Ectodermal cell (in vitro differentiated cells): ENCODE measurements around the gene ALDH1L1.

ENCODE experiments used
- H3K27ac ChIP-seq: 2 replicates; pipeline ENCODE4 v1.7.0; 2013; ENCODE audit warnings: mild to moderate bottlenecking, low read depth, low read length; ENCODE audit not compliant: insufficient read depth, poor library complexity, severe bottlenecking
- H3K27me3 ChIP-seq: 2 replicates; pipeline ENCODE4 v1.7.0; 2013; ENCODE audit warnings: mild to moderate bottlenecking, low read length; ENCODE audit not compliant: insufficient read depth, control insufficient read depth, poor library complexity, severe bottlenecking
- H3K36me3 ChIP-seq: one replicate; pipeline ENCODE4 v1.7.0; 2013; ENCODE audit warnings: low read length; ENCODE audit not compliant: control insufficient read depth, insufficient read depth
- H3K4me1 ChIP-seq: one replicate; pipeline ENCODE4 v1.7.0; 2013; ENCODE audit warnings: low read length; ENCODE audit not compliant: control insufficient read depth, insufficient read depth
- H3K4me3 ChIP-seq: 2 replicates; pipeline ENCODE4 v1.7.0; 2013; ENCODE audit warnings: low read depth, low read length, control low read depth; ENCODE audit not compliant: insufficient read depth
- H3K9me3 ChIP-seq: 2 replicates; pipeline ENCODE4 v1.7.0; 2013; ENCODE audit warnings: mild to moderate bottlenecking, low read length, moderate library complexity; ENCODE audit not compliant: control insufficient read depth
- WGBS, 2 experiments: methylation state at CpG; one replicate each; pipeline ENCODE4 v1.1.7; 2013; ENCODE audit warnings: missing lambda C conversion rate in 2 of 2; 5-methylcytosine and 5-hydroxymethylcytosine counted together

The ALDH1L1 gene

GRCh38 chr3:126127904-126128303 lies 52.5 kb downstream of the ALDH1L1 start:
- H3K4me3 ChIP-seq: no peak overlapping the region
- H3K27ac ChIP-seq: no peak overlapping the region
- peaks cover 10% of the 10 kb centered on the region for H3K4me1 ChIP-seq
- WGBS, 2 experiments: 93 to 95% methylated on average over 7 of the region's 7 CpGs
- H3K36me3 ChIP-seq: no peaks in the 10 kb centered on the region
- H3K27me3 ChIP-seq: no peaks in the 10 kb centered on the region
- no peaks in the 10 kb centered on the region for H3K9me3 ChIP-seq

GRCh38 chr3:126127452-126127851 lies 52.9 kb downstream of the ALDH1L1 start:
- H3K9me3 ChIP-seq: no peaks in the 10 kb centered on the region
- H3K27me3 ChIP-seq: no peaks in the 10 kb centered on the region
- peaks cover 10% of the 10 kb centered on the region for H3K4me1 ChIP-seq
- no peak overlapping the region for H3K4me3 ChIP-seq
- H3K27ac ChIP-seq: no peak overlapping the region
- 94% methylated on average over 10 of the region's 10 CpGs for WGBS, 2 experiments
- H3K36me3 ChIP-seq: no peaks in the 10 kb centered on the region

DNA sequence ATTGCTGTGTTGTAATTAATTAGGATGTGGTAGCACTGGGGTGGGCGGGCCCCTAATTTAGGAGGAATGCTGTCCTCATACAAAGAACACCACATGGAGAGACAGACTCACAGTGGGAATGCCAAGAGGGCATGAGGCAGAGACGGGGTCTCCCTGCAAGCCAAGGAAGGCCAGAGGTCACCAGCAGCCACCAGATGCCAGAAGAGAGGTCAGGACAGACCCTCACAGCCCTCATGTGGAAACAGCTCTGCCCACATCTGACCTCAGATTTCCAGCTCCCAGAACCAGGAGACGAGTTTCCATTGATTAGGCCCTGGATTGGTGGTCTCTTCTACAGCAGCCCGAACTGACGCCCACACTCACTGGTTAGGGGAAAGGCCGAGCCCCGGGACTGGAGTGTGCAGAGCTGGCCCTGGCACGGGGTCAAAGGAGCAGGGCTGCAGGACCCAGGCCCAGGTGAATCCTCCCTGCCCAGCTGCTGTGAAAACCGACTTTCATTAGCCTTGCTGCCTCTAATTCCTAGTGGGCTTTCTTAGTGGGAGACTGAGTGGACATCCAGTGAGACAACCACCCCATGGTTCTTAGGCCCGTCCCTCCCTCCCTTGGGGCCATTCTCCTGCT lies 53.5 kb downstream of the ALDH1L1 start:
- Histone ChIP-seq H3K4me3 (no peak overlapping the region), H3K36me3 (no peaks in the 10 kb centered on the region), H3K27me3 (no peaks in the 10 kb centered on the region), H3K4me1 (peaks cover 10% of the 10 kb centered on the region), H3K9me3 (no peaks in the 10 kb centered on the region), H3K27ac (no peak overlapping the region)
- WGBS, 2 experiments: 84 to 86% methylated on average over 10 of the region's 10 CpGs

- 85 to 90% methylated on average over 12 of the region's 12 CpGs for WGBS, 2 experiments
- Histone ChIP-seq H3K27me3 (no peaks in the 10 kb centered on the region), H3K27ac (no peak overlapping the region), H3K4me3 (no peak overlapping the region), H3K4me1 (peaks cover 10% of the 10 kb centered on the region), H3K9me3 (no peaks in the 10 kb centered on the region), H3K36me3 (no peaks in the 10 kb centered on the region)
These were observed 54.1 kb downstream of the ALDH1L1 start for GRCh38 chr3:126126286-126126685.

- H3K27me3 ChIP-seq: no peaks in the 10 kb centered on the region
- no peaks in the 10 kb centered on the region for H3K36me3 ChIP-seq
- no peak overlapping the region for H3K27ac ChIP-seq
- H3K9me3 ChIP-seq: no peaks in the 10 kb centered on the region
- WGBS, 2 experiments: 94% methylated on average over 2 of the region's 2 CpGs
- no peak overlapping the region for H3K4me3 ChIP-seq
- H3K4me1 ChIP-seq: peaks cover 10% of the 10 kb centered on the region
These were observed 54.6 kb downstream of the ALDH1L1 start for GRCh38 chr3:126125781-126126251.

DNA sequence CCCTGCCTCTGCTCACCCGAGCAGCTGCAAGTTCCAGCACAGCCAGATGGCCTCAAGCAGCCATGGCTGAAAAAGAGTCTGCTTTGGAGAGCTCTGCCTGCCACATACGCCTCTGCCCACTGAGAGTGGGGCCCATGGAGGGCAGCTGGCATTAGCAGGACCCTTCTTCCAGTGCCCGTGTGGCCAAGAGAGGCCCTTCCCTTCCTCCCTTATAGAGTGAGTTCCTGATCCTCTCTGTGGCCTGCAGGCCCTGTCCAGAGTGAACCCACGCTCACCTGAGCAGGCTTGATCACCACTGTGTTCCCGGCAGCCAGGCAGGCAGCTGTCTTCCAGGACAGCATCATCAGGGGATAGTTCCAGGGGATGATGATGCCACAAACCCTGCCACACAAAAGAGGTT lies 55.0 kb downstream of the ALDH1L1 start:
- no peaks in the 10 kb centered on the region for H3K36me3 ChIP-seq
- no peaks in the 10 kb centered on the region for H3K27me3 ChIP-seq
- WGBS, 2 experiments: 90 to 91% methylated on average over 5 of the region's 5 CpGs
- H3K4me1 ChIP-seq: peaks cover 10% of the 10 kb centered on the region
- no peak overlapping the region for H3K27ac ChIP-seq
- H3K9me3 ChIP-seq: no peaks in the 10 kb centered on the region
- no peak overlapping the region for H3K4me3 ChIP-seq

DNA sequence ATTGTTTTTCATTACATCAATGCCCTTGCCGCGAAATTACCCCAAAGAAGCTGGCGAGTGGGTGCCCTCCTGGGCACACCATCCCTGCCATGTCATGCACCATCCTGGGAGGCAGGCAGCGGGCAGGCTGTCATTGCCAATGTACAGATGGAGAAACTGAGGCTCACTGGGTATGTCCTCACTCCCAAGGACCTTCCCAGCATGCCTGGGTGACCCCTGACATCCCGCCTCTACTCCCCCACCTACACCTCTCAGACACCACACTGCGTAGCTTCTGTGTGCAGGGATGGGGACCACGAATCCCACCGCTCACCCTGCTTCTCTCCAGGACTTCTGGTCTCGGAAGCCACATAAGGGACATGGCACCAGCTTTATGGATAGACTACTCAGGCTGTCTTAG lies 55.5 kb downstream of the ALDH1L1 start:
- peaks cover 10% of the 10 kb centered on the region for H3K4me1 ChIP-seq
- no peak overlapping the region for H3K4me3 ChIP-seq
- no peak overlapping the region for H3K27ac ChIP-seq
- WGBS, 2 experiments: 94 to 97% methylated on average over 9 of the region's 9 CpGs
- H3K9me3 ChIP-seq: no peaks in the 10 kb centered on the region
- H3K27me3 ChIP-seq: no peaks in the 10 kb centered on the region
- H3K36me3 ChIP-seq: no peaks in the 10 kb centered on the region

GRCh38 chr3:126124148-126124868 lies 56.1 kb downstream of the ALDH1L1 start:
- H3K27ac ChIP-seq: no peak overlapping the region
- no peaks in the 10 kb centered on the region for H3K36me3 ChIP-seq
- WGBS, 2 experiments: 57 to 60% methylated on average over 10 of the region's 10 CpGs
- no peaks in the 10 kb centered on the region for H3K27me3 ChIP-seq
- no peak overlapping the region for H3K4me3 ChIP-seq
- H3K4me1 ChIP-seq: peaks cover 10% of the 10 kb centered on the region
- no peaks in the 10 kb centered on the region for H3K9me3 ChIP-seq

DNA sequence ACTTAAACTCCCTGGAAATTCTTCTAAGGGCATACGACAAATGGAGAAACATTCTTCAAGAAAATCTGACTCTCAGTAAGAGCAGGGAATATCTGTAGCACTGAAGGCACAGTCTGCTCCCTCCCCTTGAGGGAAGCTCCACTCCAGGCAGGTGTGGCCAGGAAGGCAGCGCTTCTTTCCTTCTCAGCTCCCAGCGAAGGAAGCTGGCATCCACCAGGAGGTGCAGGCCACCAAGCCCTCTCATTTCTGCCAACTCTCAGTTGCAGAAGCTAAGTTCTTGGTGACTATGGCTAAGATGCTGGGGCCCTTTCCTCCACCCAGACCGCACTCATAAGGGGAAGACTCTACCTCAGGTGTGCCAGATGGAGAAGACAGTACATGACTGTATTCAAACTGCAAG lies 58.8 kb downstream of the ALDH1L1 start:
- Histone ChIP-seq H3K27ac (no peak overlapping the region), H3K9me3 (no peaks in the 10 kb centered on the region), H3K36me3 (no peaks in the 10 kb centered on the region), H3K4me1 (peaks cover 3% of the 10 kb centered on the region), H3K4me3 (no peak overlapping the region), H3K27me3 (no peaks in the 10 kb centered on the region)
- WGBS, 2 experiments: 89 to 94% methylated on average over 4 of the region's 4 CpGs

GRCh38 chr3:126121074-126121473 lies 59.3 kb downstream of the ALDH1L1 start:
- H3K36me3 ChIP-seq: no peaks in the 10 kb centered on the region
- H3K9me3 ChIP-seq: no peaks in the 10 kb centered on the region
- WGBS, 2 experiments: 93 to 95% methylated on average over 8 to 9 of the region's 9 CpGs
- no peaks in the 10 kb centered on the region for H3K27me3 ChIP-seq
- H3K4me3 ChIP-seq: no peak overlapping the region
- no peak overlapping the region for H3K27ac ChIP-seq
- peaks cover 3% of the 10 kb centered on the region for H3K4me1 ChIP-seq
